ENCODE data around the gene C19orf47. TPM values are rescaled to one million over a fixed set of nuclear protein-coding genes. Genes with fewer than 3 reads are reported as not detected.
A peak's percentile ranks its signal among the peaks of the same experiment; 100 is the strongest.

Gene C19orf47
- total and polyA plus RNA-seq, 10 donors, result 8.2 to 21.9 (median 13.0) TPM

DNA sequence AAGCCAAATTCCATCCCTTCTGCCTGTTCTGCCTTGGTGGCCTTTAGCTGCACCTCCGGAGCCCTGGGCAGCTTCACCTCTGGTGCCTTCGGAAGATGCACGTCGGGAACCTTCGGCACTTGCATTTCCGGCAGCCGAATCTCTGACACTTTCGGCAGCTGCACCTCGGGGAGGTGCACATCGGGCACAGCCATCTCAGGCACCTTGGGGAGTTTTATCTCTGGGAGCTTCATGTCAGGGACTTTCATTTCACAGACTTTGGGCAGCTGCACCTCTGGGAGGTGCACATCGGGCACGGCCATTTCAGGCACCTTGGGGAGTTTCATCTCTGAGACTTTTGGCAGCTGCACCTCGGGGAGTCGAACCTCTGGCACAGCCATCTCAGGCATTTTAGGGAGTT is 47.8 kb upstream of the C19orf47 start:
- Histone ChIP-seq H3K36me3 (peaks cover 0 to 4% (median 0%) of the 10 kb centered on the region in 6 donors), H3K9me3 (no peaks in the 10 kb centered on the region), H3K4me1 (peaks cover 0 to 13% (median 4%) of the 10 kb centered on the region in 6 donors), H3K4me3 (no peak overlapping the region), H3K27me3 (replicated peaks in 1 of 7) (peaks cover 0 to 9% (median 0%) of the 10 kb centered on the region in 7 donors), H3K27ac (no peak overlapping the region)
- no peak for DNase-seq
- no peak for TF ChIP-seq CTCF (IDR thresholded peaks at IDR 0.05 in 8 of 11, conservative IDR thresholded peaks at IDR 0.05 in 3 of 11)
- TF ChIP-seq POLR2AphosphoS5 (IDR thresholded peaks at IDR 0.05), result no peak
- no peak for TF ChIP-seq POLR2A (IDR thresholded peaks at IDR 0.05)
- 88 to 96% (median 92%) methylated on average over 13 to 14 of the region's 14 CpGs for WGBS, 5 donors
- intact Hi-C loops (cut with DNase I; ENCODE audit: low total_unique reads), result no loop called here

DNA sequence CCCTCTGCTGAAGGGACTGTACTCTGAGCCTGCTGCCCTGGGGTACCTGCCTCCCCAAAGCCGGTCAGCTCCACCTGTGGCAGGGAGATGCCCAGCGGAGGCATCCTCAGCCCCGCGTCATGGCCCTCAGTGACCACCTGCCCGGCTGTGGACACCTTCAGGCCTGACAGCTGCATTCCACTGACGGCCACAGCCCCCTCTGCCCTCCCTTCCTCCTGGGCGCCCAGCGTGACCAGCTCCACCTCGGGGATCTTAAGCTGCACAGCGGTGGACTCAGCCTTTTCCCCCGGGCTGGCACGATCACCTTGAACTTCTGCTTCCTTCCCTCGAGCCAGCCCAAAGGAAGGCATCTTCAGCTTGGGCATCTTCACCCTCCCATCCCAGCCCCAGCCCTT is 46.6 kb upstream of the C19orf47 start:
- intact Hi-C loops (cut with DNase I; ENCODE audit: low total_unique reads), result no loop called here
- TF ChIP-seq POLR2A (IDR thresholded peaks at IDR 0.05) (no peak), CTCF (IDR thresholded peaks at IDR 0.05 in 8 of 11, conservative IDR thresholded peaks at IDR 0.05 in 3 of 11) (no peak), POLR2AphosphoS5 (IDR thresholded peaks at IDR 0.05) (no peak)
- Histone ChIP-seq H3K36me3 (peaks cover 0 to 4% (median 0%) of the 10 kb centered on the region in 6 donors), H3K27ac (no peak overlapping the region), H3K4me1 (peaks cover 0 to 13% (median 4%) of the 10 kb centered on the region in 6 donors), H3K4me3 (no peak overlapping the region), H3K9me3 (no peaks in the 10 kb centered on the region), H3K27me3 (replicated peaks in 1 of 7) (peaks cover 0 to 9% (median 0%) of the 10 kb centered on the region in 7 donors)
- WGBS, 5 donors, result 64 to 72% (median 65%) methylated on average over 8 to 13 of the region's 13 CpGs
- no peak for DNase-seq

- Histone ChIP-seq H3K4me3 (no peak overlapping the region), H3K9me3 (no peaks in the 10 kb centered on the region), H3K4me1 (peaks cover 0 to 10% (median 3%) of the 10 kb centered on the region in 6 donors), H3K36me3 (peaks cover 0 to 4% (median 0%) of the 10 kb centered on the region in 6 donors), H3K27ac (no peak overlapping the region), H3K27me3 (replicated peaks in 1 of 7) (peaks cover 0 to 9% (median 0%) of the 10 kb centered on the region in 7 donors)
- 87 to 94% (median 94%) methylated on average over 34 to 41 of the region's 41 CpGs for WGBS, 5 donors
- no peak for TF ChIP-seq POLR2AphosphoS5 (IDR thresholded peaks at IDR 0.05)
- no peak for TF ChIP-seq CTCF (IDR thresholded peaks at IDR 0.05 in 8 of 11, conservative IDR thresholded peaks at IDR 0.05 in 3 of 11)
- no peak for TF ChIP-seq POLR2A (IDR thresholded peaks at IDR 0.05)
- no peak for DNase-seq
- intact Hi-C loops (cut with DNase I; ENCODE audit: low total_unique reads), result no loop called here
Measured at GRCh38 chr19:40393894-40394815, 46.0 kb upstream of the C19orf47 start.

DNA sequence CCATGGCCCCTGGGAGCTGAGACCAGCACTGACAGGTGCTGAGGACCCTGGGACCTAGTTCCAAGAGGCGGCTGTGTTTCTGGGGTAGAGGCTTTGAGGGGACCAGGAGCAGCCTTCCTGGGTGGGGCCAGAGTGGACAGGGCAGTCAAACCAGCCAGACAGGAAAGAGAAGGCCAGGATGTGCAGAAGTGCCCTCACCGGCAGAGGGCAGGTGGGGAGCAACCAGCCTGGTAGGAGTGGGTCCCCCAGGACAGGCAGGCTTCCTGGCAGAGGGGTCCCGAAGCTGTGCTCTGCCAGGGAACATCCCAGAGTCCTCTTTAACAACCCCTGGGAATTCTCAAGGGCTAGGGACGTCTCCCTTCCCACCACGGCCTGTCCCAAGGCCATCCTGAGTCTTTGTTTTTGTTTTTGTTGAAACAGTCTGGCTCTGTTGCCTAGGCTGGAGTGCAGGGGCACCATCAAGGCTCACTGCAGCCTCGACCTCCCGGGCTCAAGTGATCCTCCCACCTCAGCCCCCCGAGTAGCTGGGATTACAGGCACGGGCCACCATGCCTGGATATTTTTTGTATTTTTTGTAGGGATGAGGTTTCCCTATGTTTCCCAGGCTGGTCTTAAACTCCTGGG is 44.8 kb upstream of the C19orf47 start:
- intact Hi-C loops (cut with DNase I; ENCODE audit: low total_unique reads), result no loop called here
- H3K4me3 ChIP-seq, result no peak overlapping the region
- H3K27me3 ChIP-seq (replicated peaks in 1 of 7), result peaks cover 0 to under 1% (median 0%) of the 10 kb centered on the region in 7 donors
- DNase-seq, result no peak
- H3K4me1 ChIP-seq, result no peaks in the 10 kb centered on the region
- H3K36me3 ChIP-seq, result peaks cover 0 to 4% (median 0%) of the 10 kb centered on the region in 6 donors
- H3K27ac ChIP-seq, result no peak overlapping the region
- H3K9me3 ChIP-seq, result no peaks in the 10 kb centered on the region
- TF ChIP-seq POLR2AphosphoS5 (IDR thresholded peaks at IDR 0.05) (peak in 1 of 3 donors; percentile 10), POLR2A (IDR thresholded peaks at IDR 0.05) (no peak), CTCF (IDR thresholded peaks at IDR 0.05 in 8 of 11, conservative IDR thresholded peaks at IDR 0.05 in 3 of 11) (peak in 5 of 11 experiments; percentile 12 to 32 (median 23))
- WGBS, 5 donors, result 59 to 71% (median 62%) methylated on average over 8 to 9 of the region's 9 CpGs
